ENCODE measurements around the gene HNRNPH3. TPM values are rescaled to one million over a fixed set of nuclear protein-coding genes. Genes with fewer than 3 reads are reported as not detected.

Gene HNRNPH3
- total and polyA plus RNA-seq, 7 experiments from 2014 or later = 125 to 190 (median 156) TPM

DNA sequence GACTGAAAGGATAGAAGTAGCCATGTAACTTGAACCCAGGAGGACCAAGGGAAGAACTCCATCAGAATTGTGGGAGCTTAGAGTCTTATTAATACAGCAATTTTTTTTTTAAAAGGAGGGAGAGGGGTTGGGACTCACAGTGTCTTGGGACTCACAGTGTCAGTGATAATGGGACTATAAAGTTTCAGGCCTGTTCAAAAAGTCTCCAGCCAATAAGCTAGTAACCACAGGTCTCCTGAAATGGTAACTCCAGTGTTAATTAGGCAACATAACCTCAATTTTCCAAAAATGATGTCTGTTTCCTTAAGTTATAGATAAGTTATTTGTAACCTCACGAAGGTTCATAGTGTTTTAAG, 2.4 kb upstream of the HNRNPH3 start:
- H3K36me3 ChIP-seq (ENCODE audit: control insufficient read depth in 2 of 3, insufficient read depth in 3 of 3, low read length in 3 of 3) = peaks cover 0 to 10% (median 0%) of the 10 kb centered on the region in 3 experiments
- Mint-ChIP-seq H3K27me3 (peaks cover 0 to 4% (median 0%) of the 10 kb centered on the region in 5 donors), H3K9me3 (peaks cover 0 to 6% (median 0%) of the 10 kb centered on the region in 11 donors), H3K4me1 (peaks cover 23 to 45% (median 31%) of the 10 kb centered on the region in 7 donors), H3K36me3 (peaks cover 0 to 22% (median 0%) of the 10 kb centered on the region in 5 donors), H3K27ac (peak overlapping the region in 6 of 9 donors; percentile 29 to 100 (median 72)), H3K4me3 (peak overlapping the region in 4 of 10 donors; percentile 2 to 35 (median 12))
- ChIA-PET CTCF (interaction anchor here (0.8 to 0.9 kb wide), 3 partner anchors 12 to 226 kb away, joined by 3 to 6 read pairs (median 4); no protein-coding TSS in a partner anchor), POLR2A (interaction anchor here (0.6 to 6.0 kb wide), 5 partner anchors 10 to 19 kb away, joined by 3 to 28 read pairs (median 4); no protein-coding TSS in a partner anchor)
- no peak for ATAC-seq
- no peak overlapping the region for H3K27ac ChIP-seq (ENCODE audit: low read depth, low read length)
- H3K4me1 ChIP-seq (ENCODE audit: control insufficient read depth in 2 of 2, insufficient read depth in 2 of 2, low read length in 2 of 2) = peaks cover 4 to 6% of the 10 kb centered on the region in 2 donors
- DNase-seq = no peak
- no peak overlapping the region for H3K4me3 ChIP-seq (ENCODE audit: low read length)
- no peaks in the 10 kb centered on the region for H3K27me3 ChIP-seq (ENCODE audit: control insufficient read depth in 2 of 2, insufficient read depth in 2 of 2, low read length in 2 of 2)
- intact Hi-C loops (cut with micrococcal nuclease) = no loop called here
- no peaks in the 10 kb centered on the region for H3K9me3 ChIP-seq (ENCODE audit: control insufficient read depth in 2 of 3, low read length in 3 of 3)

- CTCF ChIA-PET = interaction anchor here (1.2 kb wide), 1 partner anchor 476 kb away, joined by 3 read pairs; no protein-coding TSS in a partner anchor
- H3K4me3 Mint-ChIP-seq = peak overlapping the region; percentile 94 to 100 (median 100)
- peaks cover 0 to 10% (median 0%) of the 10 kb centered on the region in 3 experiments for H3K36me3 ChIP-seq (ENCODE audit: control insufficient read depth in 2 of 3, insufficient read depth in 3 of 3, low read length in 3 of 3)
- peak overlapping the region; percentile 99 for H3K27ac ChIP-seq (ENCODE audit: low read depth, low read length)
- H3K36me3 Mint-ChIP-seq = peaks cover 0 to 26% (median 0%) of the 10 kb centered on the region in 5 donors
- intact Hi-C loops (cut with micrococcal nuclease) = loop anchor here (1.0 to 10.0 kb wide), 17 partner anchors 16 to 794 kb away; partner anchors contain the start of genes ATOH7 (in 1 of the 2), CCAR1 (in 1 of the 2), DNA2 (in 1 of the 2) and HERC4 (in 1 of the 2)
- peaks cover 32 to 58% (median 46%) of the 10 kb centered on the region in 7 donors for H3K4me1 Mint-ChIP-seq
- H3K9me3 ChIP-seq (ENCODE audit: control insufficient read depth in 2 of 3, low read length in 3 of 3) = no peaks in the 10 kb centered on the region
- H3K27me3 ChIP-seq (ENCODE audit: control insufficient read depth in 2 of 2, insufficient read depth in 2 of 2, low read length in 2 of 2) = no peaks in the 10 kb centered on the region
- peaks cover 0 to 6% (median 0%) of the 10 kb centered on the region in 11 donors for H3K9me3 Mint-ChIP-seq
- H3K4me3 ChIP-seq (ENCODE audit: low read length) = peak overlapping the region; percentile 92
- POLR2A ChIA-PET = interaction anchor here (0.5 to 6.0 kb wide), 15 partner anchors 8 to 572 kb away, joined by 3 to 54 read pairs (median 4); partner anchors contain the start of genes RUFY2 and SIRT1
- H3K27ac Mint-ChIP-seq = peak overlapping the region; percentile 98 to 100 (median 100)
- H3K27me3 Mint-ChIP-seq = peaks cover 0 to 4% (median 0%) of the 10 kb centered on the region in 5 donors
- ATAC-seq (no peak), DNase-seq (peak in 3 of 9 donors; percentile 10 to 30 (median 15))
- H3K4me1 ChIP-seq (ENCODE audit: control insufficient read depth in 2 of 2, insufficient read depth in 2 of 2, low read length in 2 of 2) = peaks cover 12 to 14% of the 10 kb centered on the region in 2 donors
Observed at GRCh38 chr10:68330852-68331454, 911 bp upstream of the HNRNPH3 start.

DNA sequence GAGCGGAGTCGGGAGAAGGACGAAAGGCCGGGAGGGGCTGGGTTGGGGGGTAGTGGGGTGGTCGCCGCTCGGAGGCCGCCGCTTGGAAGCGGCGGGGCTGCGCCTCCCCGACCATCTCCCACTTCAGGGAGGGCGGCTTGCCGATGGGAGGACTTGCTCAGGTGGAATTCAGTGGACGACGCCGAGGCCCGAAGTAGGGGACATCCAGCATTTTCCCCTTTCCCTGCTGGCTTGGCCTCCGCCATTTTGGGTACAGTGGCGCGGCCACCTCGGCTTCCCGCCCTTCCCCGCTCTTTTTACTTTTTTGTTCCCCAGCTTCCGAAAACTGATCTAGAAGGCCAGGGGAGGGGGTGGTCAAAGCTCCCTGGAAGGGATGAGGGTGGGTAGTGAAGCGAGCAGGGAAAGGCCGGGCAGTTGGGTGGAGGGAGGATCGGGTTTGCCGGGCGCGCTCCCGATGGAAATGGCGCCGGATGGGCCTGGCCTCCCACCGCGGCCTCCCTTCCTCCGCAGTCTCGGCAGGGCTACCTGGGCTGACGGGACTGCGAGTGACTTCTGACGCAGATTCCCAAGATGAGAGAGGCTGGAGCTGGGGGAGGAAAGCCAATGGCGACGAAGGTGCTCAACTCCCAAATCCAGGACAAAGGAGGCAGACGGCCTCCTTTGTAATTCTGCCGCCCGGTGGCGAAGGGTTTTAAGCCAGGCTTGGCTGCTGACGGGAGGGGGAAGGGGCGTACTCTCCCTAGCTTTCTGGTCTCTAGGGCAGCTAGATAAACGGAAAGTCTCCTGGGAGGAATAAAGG, 594 bp downstream of the HNRNPH3 start, which contains the start of gene PBLD:
Gene PBLD, minus strand, starts transcription at position 670 of the 799 bp plus-strand sequence. CDS start 26,084 bp downstream, outside the sequence.
- Histone ChIP-seq H3K4me3 (ENCODE audit: low read length) (peak within 1 kb of the TSS; percentile 92), H3K9me3 (ENCODE audit: control insufficient read depth in 2 of 3, low read length in 3 of 3) (no peaks in the 10 kb centered on the region), H3K36me3 (ENCODE audit: control insufficient read depth in 2 of 3, insufficient read depth in 3 of 3, low read length in 3 of 3) (peaks cover 0 to 10% (median 0%) of the 10 kb centered on the region in 3 experiments), H3K27ac (ENCODE audit: low read depth, low read length) (peak within 1 kb of the TSS; percentile 99), H3K4me1 (ENCODE audit: control insufficient read depth in 2 of 2, insufficient read depth in 2 of 2, low read length in 2 of 2) (peaks cover 21 to 25% of the 10 kb centered on the region in 2 donors), H3K27me3 (ENCODE audit: control insufficient read depth in 2 of 2, insufficient read depth in 2 of 2, low read length in 2 of 2) (no peaks in the 10 kb centered on the region)
- Mint-ChIP-seq H3K27ac (peak within 1 kb of the TSS; percentile 98 to 100 (median 100)), H3K36me3 (peaks cover 0 to 33% (median 6%) of the 10 kb centered on the region in 5 donors), H3K4me3 (peak within 1 kb of the TSS; percentile 94 to 100 (median 100)), H3K27me3 (peaks cover 0 to 4% (median 0%) of the 10 kb centered on the region in 5 donors), H3K9me3 (peaks cover 0 to 6% (median 0%) of the 10 kb centered on the region in 11 donors), H3K4me1 (peaks cover 46 to 73% (median 61%) of the 10 kb centered on the region in 7 donors)
- DNase-seq (peak; percentile 48 to 71 (median 59)), ATAC-seq (peak; percentile 6)
- intact Hi-C loops (cut with micrococcal nuclease) = loop anchor here (1.0 to 10.0 kb wide), 13 partner anchors 16 to 792 kb away; partner anchors contain the start of genes DDX50 (in 2 of the 2), VPS26A (in 2 of the 2), ATOH7 (in 1 of the 2) and CCAR1 (in 1 of the 2)
- ChIA-PET POLR2A (interaction anchor here (0.6 to 6.0 kb wide), 27 partner anchors 9 to 1804 kb away, joined by 3 to 54 read pairs (median 4); partner anchors contain the start of genes CCAR1, HERC4 and SIRT1), CTCF (interaction anchor here (1.2 to 1.4 kb wide), 2 partner anchors 30 to 477 kb away, joined by 3 to 5 read pairs; no protein-coding TSS in a partner anchor)

- CTCF ChIA-PET = interaction anchor here (0.9 to 1.4 kb wide), 4 partner anchors 15 to 120 kb away, joined by 3 to 5 read pairs (median 4); no protein-coding TSS in a partner anchor
- Mint-ChIP-seq H3K27me3 (peaks cover 0 to 4% (median 0%) of the 10 kb centered on the region in 5 donors), H3K27ac (peak overlapping the region; percentile 98 to 100 (median 100)), H3K36me3 (peaks cover 0 to 36% (median 7%) of the 10 kb centered on the region in 5 donors), H3K4me3 (peak overlapping the region; percentile 94 to 100 (median 100)), H3K4me1 (peaks cover 51 to 78% (median 65%) of the 10 kb centered on the region in 7 donors), H3K9me3 (peaks cover 0 to 6% (median 0%) of the 10 kb centered on the region in 11 donors)
- no peak for ATAC-seq
- DNase-seq = peak in 2 of 9 donors; percentile 7 to 21
- H3K36me3 ChIP-seq (ENCODE audit: control insufficient read depth in 2 of 3, insufficient read depth in 3 of 3, low read length in 3 of 3) = peaks cover 0 to 10% (median 0%) of the 10 kb centered on the region in 3 experiments
- peak overlapping the region; percentile 99 for H3K27ac ChIP-seq (ENCODE audit: low read depth, low read length)
- H3K4me3 ChIP-seq (ENCODE audit: low read length) = peak overlapping the region; percentile 92
- POLR2A ChIA-PET = interaction anchor here (0.6 to 6.0 kb wide), 15 partner anchors 9 to 569 kb away, joined by 3 to 54 read pairs (median 6); partner anchors contain the start of genes CCAR1, DDX50, RUFY2 and SIRT1
- peaks cover 21 to 30% of the 10 kb centered on the region in 2 donors for H3K4me1 ChIP-seq (ENCODE audit: control insufficient read depth in 2 of 2, insufficient read depth in 2 of 2, low read length in 2 of 2)
- H3K27me3 ChIP-seq (ENCODE audit: control insufficient read depth in 2 of 2, insufficient read depth in 2 of 2, low read length in 2 of 2) = no peaks in the 10 kb centered on the region
- intact Hi-C loops (cut with micrococcal nuclease) = loop anchor here (1.0 to 10.0 kb wide), 10 partner anchors 15 to 792 kb away; partner anchors contain the start of genes VPS26A (in 2 of the 2), ATOH7 (in 1 of the 2), DNA2 (in 1 of the 2) and RUFY2 (in 1 of the 2)
- H3K9me3 ChIP-seq (ENCODE audit: control insufficient read depth in 2 of 3, low read length in 3 of 3) = no peaks in the 10 kb centered on the region
Observed at GRCh38 chr10:68333058-68333395, 1.2 kb downstream of the HNRNPH3 start.

DNA sequence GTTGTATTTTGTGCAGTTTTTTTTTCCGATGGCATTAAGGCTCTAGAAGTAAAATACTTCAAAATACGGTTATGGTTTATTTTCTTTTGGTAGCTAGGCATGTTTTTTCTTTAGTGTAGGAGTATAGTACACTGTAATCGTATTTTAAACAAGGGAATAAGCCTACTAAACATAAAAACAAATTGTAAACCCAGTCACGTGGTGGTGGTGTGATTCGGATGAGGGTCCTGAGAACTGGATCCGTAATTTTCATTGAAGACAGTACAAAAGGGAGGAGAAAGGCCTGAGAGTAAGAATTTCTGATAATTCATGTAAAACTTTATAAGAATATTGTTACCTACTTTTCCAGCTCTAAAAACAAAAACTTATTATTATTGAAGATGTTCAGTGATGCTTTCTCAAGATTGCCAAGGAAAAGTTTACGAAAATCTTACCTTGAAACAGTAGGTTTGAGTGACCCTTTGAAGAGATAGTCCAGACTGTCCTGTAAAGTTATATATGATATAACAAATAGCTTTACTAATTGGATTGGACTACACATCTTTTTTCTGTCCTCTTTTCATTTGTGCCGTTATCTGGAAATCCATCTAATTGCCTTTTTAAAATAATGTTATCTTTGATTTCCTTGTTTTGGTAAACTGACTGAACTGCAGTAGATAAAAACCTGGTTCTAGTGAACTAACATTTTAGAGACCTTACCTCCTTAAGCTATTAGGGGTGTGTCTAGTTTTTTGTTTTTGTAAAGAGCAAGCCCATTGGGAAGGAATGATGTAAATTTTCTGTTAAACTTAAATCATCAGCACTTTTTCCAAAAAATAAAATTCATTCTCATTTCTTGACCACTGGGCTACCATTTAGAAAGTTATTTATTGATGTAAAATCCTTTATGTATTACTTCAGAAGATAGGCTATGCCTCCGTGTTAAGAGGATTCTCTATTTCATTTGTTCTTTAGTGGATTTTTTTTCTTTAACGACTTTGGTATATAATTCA, 1.9 kb downstream of the HNRNPH3 start:
- no peak for ATAC-seq
- Histone ChIP-seq H3K4me3 (ENCODE audit: low read length) (peak overlapping the region; percentile 92), H3K4me1 (ENCODE audit: control insufficient read depth in 2 of 2, insufficient read depth in 2 of 2, low read length in 2 of 2) (peaks cover 21 to 30% of the 10 kb centered on the region in 2 donors), H3K27me3 (ENCODE audit: control insufficient read depth in 2 of 2, insufficient read depth in 2 of 2, low read length in 2 of 2) (no peaks in the 10 kb centered on the region), H3K36me3 (ENCODE audit: control insufficient read depth in 2 of 3, insufficient read depth in 3 of 3, low read length in 3 of 3) (peaks cover 3 to 16% (median 4%) of the 10 kb centered on the region in 3 experiments), H3K27ac (ENCODE audit: low read depth, low read length) (peak overlapping the region; percentile 99), H3K9me3 (ENCODE audit: control insufficient read depth in 2 of 3, low read length in 3 of 3) (no peaks in the 10 kb centered on the region)
- peaks cover 0 to 6% (median 0%) of the 10 kb centered on the region in 11 donors for H3K9me3 Mint-ChIP-seq
- ChIA-PET CTCF (interaction anchor here (0.9 to 1.4 kb wide), 4 partner anchors 15 to 121 kb away, joined by 3 to 5 read pairs (median 4); no protein-coding TSS in a partner anchor), POLR2A (interaction anchor here (0.9 to 6.0 kb wide), 14 partner anchors 8 to 569 kb away, joined by 3 to 54 read pairs (median 5); partner anchors contain the start of genes CCAR1, DDX50, RUFY2 and SIRT1)
- no peak for DNase-seq
- intact Hi-C loops (cut with micrococcal nuclease) = loop anchor here (1.0 to 10.0 kb wide), 12 partner anchors 15 to 791 kb away; partner anchors contain the start of genes VPS26A (in 2 of the 2), ATOH7 (in 1 of the 2), DNA2 (in 1 of the 2) and RUFY2 (in 1 of the 2)
- H3K27me3 Mint-ChIP-seq = peaks cover 0 to 4% (median 0%) of the 10 kb centered on the region in 5 donors
- H3K27ac Mint-ChIP-seq = peak overlapping the region; percentile 98 to 100 (median 100)
- peak overlapping the region; percentile 94 to 100 (median 100) for H3K4me3 Mint-ChIP-seq
- H3K36me3 Mint-ChIP-seq = peaks cover 4 to 35% (median 10%) of the 10 kb centered on the region in 5 donors
- H3K4me1 Mint-ChIP-seq = peaks cover 52 to 77% (median 66%) of the 10 kb centered on the region in 7 donors

Data from naive thymus-derived CD4-positive, alpha-beta T cell (primary cell).